HepG2 (cell line): ENCODE measurements around the gene ALKBH5. TPM values are rescaled to one million over a fixed set of nuclear protein-coding genes. Genes with fewer than 3 reads are reported as not detected.

Experiments used
- ATAC-seq: fragments of 200-7000 bp; cut with Tn5 transposase; 3 replicates; pipeline ENCODE4 v1.9.1; 2020; ENCODE audit warnings: mild to moderate bottlenecking, moderate library complexity
- BruUV-seq: library from RNA; stranded (reverse); fragments of 400-500 nt; replicated peaks from 2 replicates; lab custom pipeline; 2021; lab: Mats Ljungman, UMichigan
- CTCF ChIA-PET: fragments of 300-600 bp; formaldehyde crosslinking; extraction: SDS; loops from one replicate; lab custom pipeline; 2021; ENCODE audit warnings: low total read pairs, inconsistent platforms, low intra/inter-chr PET ratio; lab: Yijun Ruan, JAX
- POLR2A ChIA-PET: fragments of 350-600 bp; sonication (Branson Sonifier 250); formaldehyde crosslinking; loops from one replicate; lab custom pipeline; 2020; ENCODE audit warnings: antibody characterized with exemption, inconsistent platforms; lab: Yijun Ruan, JAX
- DNase-seq: peaks from one replicate; pipeline ENCODE4 v3.0.0-alpha.2; 2015; ENCODE audit warnings: low spot score
- FAIRE-seq: peaks from 3 replicates; lab custom pipeline; 2011; peaks lifted over from hg19 to GRCh38; lab: Jason Lieb, UNC
- H2AFZ ChIP-seq: one replicate; pipeline ENCODE4 v1.6.1; 2011; ENCODE audit warnings: low read length, inconsistent platforms
- H3K27ac ChIP-seq: fragments of 300-600 bp; 3 replicates; pipeline ENCODE4 v1.8.0; 2011; ENCODE audit warnings: mixed run types, mild to moderate bottlenecking, mixed read lengths, low read length, inconsistent platforms; ENCODE audit not compliant: insufficient read depth; ENCODE audit errors: extremely low read length
- H3K27me3 ChIP-seq, 2 experiments: fragments of 200-600 bp in 1 of 2; 2 replicates in 1 of 2; 3 replicates in 1 of 2; pipeline versions ENCODE4 v1.6.0 to v1.8.0; 2011; ENCODE audit warnings: low read length in 2 of 2, mild to moderate bottlenecking in 2 of 2, moderate library complexity in 2 of 2, inconsistent platforms in 1 of 2; ENCODE audit not compliant: insufficient read depth in 2 of 2, control insufficient read depth in 1 of 2
- H3K36me3 ChIP-seq, 2 experiments: fragments of 200-600 bp in 1 of 2; replicated peaks in 1 of 2; 2 replicates in 1 of 2; 3 replicates in 1 of 2; pipeline versions ENCODE4 v1.5.1 to v1.8.0; 2011; ENCODE audit warnings: low read length in 2 of 2, inconsistent platforms in 1 of 2; ENCODE audit not compliant: insufficient read depth in 2 of 2, control insufficient read depth in 1 of 2
- H3K4me1 ChIP-seq: 2 replicates; pipeline ENCODE4 v1.5.1; 2012; ENCODE audit warnings: low read length, inconsistent platforms; ENCODE audit not compliant: insufficient read depth
- H3K4me2 ChIP-seq: 2 replicates; pipeline ENCODE4 v1.6.0; 2011; ENCODE audit warnings: low read depth, low read length, inconsistent platforms
- H3K4me3 ChIP-seq, 3 experiments: fragments of 200-600 bp in 1 of 3; sonication (generic), shearing (Covaris generic) in 1 of 3; replicated peaks in 1 of 3; 2 replicates each; pipeline ENCODE4 v1.5.1; 2011 to 2016; ENCODE audit warnings: low read length in 3 of 3, inconsistent platforms in 2 of 3, low read depth in 2 of 3, mild to moderate bottlenecking in 2 of 3, control low read depth in 1 of 3, mixed read lengths in 1 of 3; ENCODE audit not compliant: insufficient read depth in 1 of 3
- H3K79me2 ChIP-seq: one replicate; pipeline ENCODE4 v1.6.1; 2011; ENCODE audit warnings: low read length, inconsistent platforms; ENCODE audit not compliant: insufficient read depth
- H3K9ac ChIP-seq: 2 replicates; pipeline ENCODE4 v1.6.0; 2011; ENCODE audit warnings: mild to moderate bottlenecking, low read depth, low read length, inconsistent platforms; ENCODE audit not compliant: insufficient read depth
- H3K9me3 ChIP-seq: 2 replicates; pipeline ENCODE4 v1.5.1; 2012; ENCODE audit warnings: mild to moderate bottlenecking, low read length
- H4K20me1 ChIP-seq: 2 replicates; pipeline ENCODE4 v1.6.0; 2011; ENCODE audit warnings: inconsistent platforms, mild to moderate bottlenecking, low read length, moderate library complexity; ENCODE audit not compliant: insufficient read depth
- CHCHD3 ChIP-seq: sonication (generic); formaldehyde crosslinking; IDR thresholded peaks from 2 replicates; pipeline ENCODE4 v1.8.0; 2022; ENCODE audit warnings: mild to moderate bottlenecking, missing genetic modification reagents, moderate library complexity
- KLF13 ChIP-seq: sonication (generic); formaldehyde crosslinking; IDR thresholded peaks from 2 replicates; pipeline ENCODE4 v1.4.0; 2020; ENCODE audit warnings: mild to moderate bottlenecking, missing genetic modification reagents
- MIXL1 ChIP-seq: IDR thresholded peaks from 2 replicates; pipeline ENCODE4 v1.6.1; 2016
- MTA3 ChIP-seq: sonication (generic); formaldehyde crosslinking; IDR thresholded peaks from 2 replicates; pipeline ENCODE4 v1.4.0; 2020; ENCODE audit warnings: missing genetic modification reagents
- NFATC3 ChIP-seq: sonication (generic); formaldehyde crosslinking; IDR thresholded peaks from 2 replicates; pipeline ENCODE4 v1.5.1; 2020; ENCODE audit warnings: mild to moderate bottlenecking, missing genetic modification reagents
- NFIC ChIP-seq: IDR thresholded peaks from 2 replicates; pipeline ENCODE4 v1.6.1; 2012; ENCODE audit warnings: mild to moderate bottlenecking, low read length, inconsistent platforms
- POLR2A ChIP-seq, 2 experiments: IDR thresholded peaks; 2 replicates each; pipeline ENCODE4 v1.6.1; 2011; ENCODE audit warnings: low read depth in 2 of 2, low read length in 2 of 2, mild to moderate bottlenecking in 1 of 2, moderate library complexity in 1 of 2; ENCODE audit not compliant: insufficient read depth in 1 of 2
- POLR2AphosphoS2 ChIP-seq: IDR thresholded peaks from 2 replicates; pipeline ENCODE4 v1.6.1; 2011; ENCODE audit warnings: low read depth, low read length, improper control_type of control experiment
- SAP130 ChIP-seq: IDR thresholded peaks from 2 replicates; pipeline ENCODE4 v1.6.1; 2016; ENCODE audit warnings: low read depth
- ZBTB38 ChIP-seq: sonication (generic); formaldehyde crosslinking; IDR thresholded peaks from 2 replicates; pipeline ENCODE4 v1.5.1; 2020; ENCODE audit warnings: mild to moderate bottlenecking, missing genetic modification reagents
- ZKSCAN8 ChIP-seq: IDR thresholded peaks from 2 replicates; pipeline ENCODE4 v1.6.1; 2016; ENCODE audit warnings: borderline replicate concordance, missing genetic modification reagents, missing compliant biosample characterization
- ZNF510 ChIP-seq: sonication (generic); formaldehyde crosslinking; IDR thresholded peaks from 2 replicates; pipeline ENCODE4 v1.4.0; 2020; ENCODE audit warnings: low read depth, mild to moderate bottlenecking, missing genetic modification reagents
- ZNF713 ChIP-seq: sonication (generic); formaldehyde crosslinking; IDR thresholded peaks from 2 replicates; pipeline ENCODE4 v1.4.0; 2020; ENCODE audit warnings: mild to moderate bottlenecking, missing genetic modification reagents
- WGBS: methylation state at CpG from one replicate; pipeline ENCODE4 v1.1.6; 2017; ENCODE audit warnings: low lambda C conversion rate; 5-methylcytosine and 5-hydroxymethylcytosine counted together
- in situ Hi-C: cut with HindIII; loops from 2 replicates; pipeline ENCODE4 v1.10.0; 2017; ENCODE audit warnings: low pct_unique_long_range_greater_than_20kb; ENCODE audit not compliant: extremely low pct_ligation_motif_present
- intact Hi-C: fragments of 100-400 bp; cut with micrococcal nuclease; formaldehyde crosslinking; loops from one replicate; pipeline ENCODE4 v1.10.0; 2022; ENCODE audit not compliant: unreplicated experiment
- polyA plus RNA-seq, 8 experiments: library from polyadenylated mRNA; depleted of rRNA in 3 of 8; stranded (reverse) in 7 of 8; unstranded in 1 of 8; fragments of >200 nt; fragmentation: Illumina TruSeq in 4 of 8; extraction: Trizol in 4 of 8; gene quantifications; 2 replicates each; pipeline versions ENCODE4 v1.2.1 to v1.2.3, GENCODE V29; 2011 to 2016; ENCODE audit warnings: low read depth in 4 of 8, missing spikeins in 1 of 8, mixed read lengths in 1 of 8; ENCODE audit not compliant: insufficient read depth in 1 of 8
- total RNA-seq, 5 experiments: library from RNA; depleted of rRNA; stranded (reverse); fragments of >200 nt; fragmentation: Illumina TruSeq; extraction: Trizol; gene quantifications; 2 replicates each; pipeline ENCODE4 v1.2.3, GENCODE V29; 2016; ENCODE audit warnings: low read depth in 1 of 5
- TF ChIP-seq, protein P1 (sequence below): sonication (generic); formaldehyde crosslinking; IDR thresholded peaks from 2 replicates; pipeline ENCODE4 v1.4.0; 2020; ENCODE audit warnings: mild to moderate bottlenecking, missing genetic modification reagents

Gene ALKBH5
- total and polyA plus RNA-seq, 2 of the 13 experiments (the other 11 are each of a cell fraction or from before 2014, with no cell fraction given): 68.9 to 76.9 TPM

GRCh38 chr17:18205861-18206260 is 22.2 kb downstream of the ALKBH5 start:
- 100% methylated on average over 2 of the region's 2 CpGs for WGBS
- no peak for TF ChIP-seq POLR2AphosphoS2
- TF ChIP-seq KLF13 (CRISPR knock-in tag): no peak
- TF ChIP-seq SAP130 (CRISPR knock-in tag): no peak
- no peak for TF ChIP-seq NFIC
- no peak for TF ChIP-seq ZBTB38 (CRISPR knock-in tag)
- TF ChIP-seq NFATC3 (CRISPR knock-in tag): no peak
- TF ChIP-seq ZNF510 (CRISPR knock-in tag): no peak
- TF ChIP-seq, protein P1, sequence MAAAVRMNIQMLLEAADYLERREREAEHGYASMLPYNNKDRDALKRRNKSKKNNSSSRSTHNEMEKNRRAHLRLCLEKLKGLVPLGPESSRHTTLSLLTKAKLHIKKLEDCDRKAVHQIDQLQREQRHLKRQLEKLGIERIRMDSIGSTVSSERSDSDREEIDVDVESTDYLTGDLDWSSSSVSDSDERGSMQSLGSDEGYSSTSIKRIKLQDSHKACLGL: no peak
- TF ChIP-seq MIXL1: no peak
- no peak for TF ChIP-seq CHCHD3 (CRISPR knock-in tag)
- no peak for TF ChIP-seq POLR2A (IDR thresholded peaks at IDR 0.05; ENCODE audit: insufficient read depth in 1 of 2, low read depth in 2 of 2, low read length in 2 of 2)
- no peak for TF ChIP-seq MTA3
- no peak for TF ChIP-seq ZKSCAN8 (CRISPR knock-in tag)
- no peak for TF ChIP-seq ZNF713 (CRISPR knock-in tag)
- Histone ChIP-seq H3K79me2 (peaks cover 27% of the 10 kb centered on the region), H2AFZ (no peak overlapping the region), H4K20me1 (peaks cover 36% of the 10 kb centered on the region), H3K4me2 (no peak overlapping the region), H3K27ac (no peak overlapping the region), H3K36me3 (peaks cover 36 to 81% of the 10 kb centered on the region in 2 experiments), H3K27me3 (no peaks in the 10 kb centered on the region), H3K9me3 (no peaks in the 10 kb centered on the region), H3K9ac (no peak overlapping the region), H3K4me1 (peaks cover 26% of the 10 kb centered on the region), H3K4me3 (no peak overlapping the region)
- CTCF ChIA-PET: no interaction called here
- POLR2A ChIA-PET: no interaction called here
- ATAC-seq (no peak), DNase-seq (no peak), FAIRE-seq (no peak)
- intact Hi-C loops: no loop called here
- no TSS peak for BruUV-seq
- in situ Hi-C loops: no loop called here
